Measurements from ENCODE around the gene PLK5.

PLK5 gene

DNA sequence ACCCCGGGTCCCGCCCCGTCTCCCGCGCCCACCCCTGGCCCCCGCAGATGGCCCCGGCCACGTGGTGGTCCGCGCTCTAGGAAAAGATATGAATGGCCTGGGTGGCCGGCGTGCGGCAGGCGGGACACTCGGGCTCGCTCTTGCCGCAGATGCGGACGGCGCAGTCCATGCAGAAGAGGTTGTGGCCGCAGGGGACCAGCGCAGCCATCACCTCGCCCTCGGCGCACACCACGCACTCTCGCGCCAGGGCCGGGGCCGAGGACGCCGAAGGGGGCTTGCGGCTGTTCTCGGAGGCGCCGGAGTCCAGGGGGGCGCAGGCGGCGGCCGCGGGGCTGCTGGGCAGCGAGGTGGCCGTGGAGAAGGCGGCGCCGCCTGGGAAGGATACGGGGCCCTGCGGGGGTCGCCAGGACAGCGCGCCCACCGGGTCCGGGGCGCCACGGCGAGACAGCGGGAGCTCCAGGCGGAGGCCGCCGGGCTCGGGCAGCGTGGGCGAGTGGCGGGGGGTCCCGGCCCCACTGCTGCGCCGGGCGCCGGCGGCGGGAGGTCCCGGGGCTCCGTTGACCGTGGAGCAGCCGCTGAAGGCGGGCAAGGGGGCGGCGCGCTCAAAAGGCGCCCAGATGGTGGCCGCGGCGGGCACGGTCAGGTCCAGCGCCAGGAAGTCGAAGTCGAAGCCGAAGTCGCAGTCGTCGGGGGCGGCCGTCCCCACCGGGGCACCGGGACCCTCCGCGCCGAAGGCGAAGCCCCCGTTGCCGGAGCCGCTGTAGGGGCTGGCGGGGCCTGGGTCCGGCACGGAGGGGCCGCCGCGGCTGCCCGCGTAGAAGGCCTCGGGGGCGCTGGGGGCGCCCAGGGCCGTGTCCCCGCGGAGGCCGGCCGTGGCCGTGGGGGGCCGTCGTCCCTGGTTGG, 31.9 kb downstream of the PLK5 start:
- no peak for DNase-seq (ENCODE audit: low read depth)

DNA sequence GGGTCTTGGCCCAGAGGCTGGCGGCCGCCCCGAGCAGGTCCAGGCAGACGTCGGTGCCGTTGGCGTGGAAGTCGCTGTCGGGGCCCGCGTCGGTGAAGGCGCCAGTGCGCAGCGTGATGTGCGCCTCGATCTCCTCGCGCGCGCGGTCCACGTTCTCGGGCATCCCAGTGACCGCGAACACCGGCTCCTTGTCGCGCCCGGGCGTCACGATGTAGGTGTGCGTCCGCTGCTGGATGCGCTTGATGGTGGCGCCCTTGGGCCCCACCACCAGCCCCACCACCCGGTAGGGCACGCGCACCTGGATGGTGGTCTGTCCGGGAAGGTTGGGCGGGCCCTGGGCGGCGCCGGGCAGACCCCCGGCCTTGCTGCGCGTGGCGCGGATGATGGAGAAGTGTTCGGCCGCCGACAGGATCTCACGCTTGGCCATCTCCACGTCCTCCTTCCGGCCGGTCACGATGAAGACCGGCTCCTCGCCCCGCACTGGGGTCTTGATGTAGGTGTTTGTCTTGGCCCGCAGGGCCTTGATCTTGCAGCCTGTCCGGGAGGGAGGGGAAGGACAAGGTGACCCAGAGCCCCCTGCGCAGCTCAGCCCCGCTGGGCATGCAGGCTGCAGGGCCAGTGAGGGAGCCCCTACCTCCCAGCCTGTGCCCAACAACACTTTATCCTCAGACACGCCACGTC, 32.7 kb downstream of the PLK5 start:
- DNase-seq (ENCODE audit: low read depth), result no peak

DNA sequence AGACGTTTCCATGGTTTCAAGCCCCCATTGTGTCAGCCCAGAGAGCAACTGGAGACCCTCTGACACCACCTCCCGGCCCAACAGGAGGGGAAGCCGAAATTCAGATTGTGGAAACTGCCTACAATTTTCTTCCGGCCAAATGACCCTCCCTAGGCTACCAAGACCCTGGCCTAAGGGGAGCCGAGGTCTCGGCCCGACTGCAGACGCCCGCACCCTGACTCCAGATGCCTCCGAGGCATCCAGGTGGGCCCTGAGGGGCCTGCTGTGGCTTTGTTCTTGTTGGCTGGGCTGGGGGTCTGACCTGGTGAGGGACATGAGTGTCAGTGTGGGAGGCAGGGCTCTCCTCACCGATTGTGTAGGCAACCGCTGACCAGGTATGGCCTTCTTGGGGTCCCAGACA, 34.7 kb downstream of the PLK5 start:
- no peak for DNase-seq (ENCODE audit: low read depth)

DNA sequence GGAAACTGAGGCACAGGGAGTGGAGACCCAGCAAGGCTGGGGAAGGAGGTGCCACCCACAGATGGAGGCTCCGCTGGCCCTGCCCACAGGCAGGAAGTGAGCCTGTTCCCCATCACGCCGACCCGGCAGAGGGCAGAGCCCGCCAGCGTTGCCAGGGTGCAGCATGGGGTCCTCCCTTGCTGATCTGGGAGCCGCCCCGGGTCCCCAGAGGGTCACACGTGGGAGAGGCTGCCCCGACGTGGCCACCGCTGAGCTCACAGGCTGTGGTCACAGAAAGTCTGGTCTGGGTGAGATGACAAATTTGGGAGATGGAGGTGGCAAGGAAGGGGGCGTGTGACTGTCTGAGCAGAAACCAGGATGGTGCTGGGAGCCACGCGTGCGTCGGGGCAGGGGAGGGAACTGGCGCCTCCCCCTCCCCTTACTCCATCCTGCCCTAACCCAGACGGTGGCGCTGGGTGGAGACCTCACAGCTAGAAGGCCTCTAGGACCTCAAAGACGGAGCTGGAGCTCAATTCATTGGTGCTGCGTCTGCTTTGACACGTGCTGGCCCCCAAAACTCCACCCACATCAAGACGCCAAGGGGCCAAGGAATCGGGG, 36.5 kb downstream of the PLK5 start:
- no peak for DNase-seq (ENCODE audit: low read depth)

DNA sequence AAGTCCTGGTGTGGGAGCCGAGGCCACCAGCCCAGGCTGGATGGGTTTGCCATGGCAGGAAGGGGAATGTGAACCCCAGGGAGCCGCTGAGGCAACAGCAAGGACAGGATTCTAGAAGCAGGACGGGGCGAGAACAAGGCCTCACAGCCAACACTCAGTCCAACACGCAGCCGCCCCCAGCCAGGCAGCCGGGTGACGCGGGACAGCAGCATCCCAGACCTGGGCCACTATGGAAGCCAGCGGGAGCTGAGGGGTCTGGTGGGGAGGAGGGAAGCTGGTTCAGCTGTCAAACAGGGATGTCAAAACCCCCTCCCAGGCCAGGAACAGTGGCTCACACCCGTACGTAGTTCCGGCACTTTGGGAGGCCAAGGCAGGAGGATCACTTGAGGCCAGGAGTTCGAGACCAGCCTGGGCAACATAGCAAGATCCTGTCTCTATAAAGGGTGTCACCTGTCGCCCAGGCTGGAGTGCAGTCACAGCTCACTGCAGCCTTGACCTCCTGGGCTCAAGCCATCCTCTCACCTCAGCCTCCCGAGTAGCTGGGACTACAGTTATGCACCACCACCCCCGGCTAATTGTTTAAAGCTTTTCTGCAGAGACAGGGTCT, 37.5 kb downstream of the PLK5 start:
- DNase-seq (ENCODE audit: low read depth), result no peak

DNA sequence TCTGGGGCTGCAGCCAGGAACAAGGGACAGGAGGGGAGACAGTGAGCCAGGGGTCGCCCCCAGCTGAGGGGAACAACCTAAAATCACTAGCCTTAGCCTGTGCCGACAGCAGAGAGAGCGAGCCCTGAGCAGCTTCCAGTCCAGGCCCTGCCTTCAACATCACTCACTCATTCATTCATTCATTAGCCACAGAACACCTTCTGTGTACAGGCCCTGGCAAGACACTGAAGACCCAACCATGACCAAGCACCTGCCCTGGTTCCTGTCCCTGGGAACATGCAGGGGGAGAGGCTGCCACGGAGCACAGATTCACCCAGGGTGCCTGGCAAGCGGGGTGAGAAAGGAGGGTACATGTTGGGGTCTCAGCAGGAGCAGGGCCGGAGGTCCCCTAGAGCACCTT, 39.4 kb downstream of the PLK5 start:
- DNase-seq (ENCODE audit: low read depth), result no peak

DNA sequence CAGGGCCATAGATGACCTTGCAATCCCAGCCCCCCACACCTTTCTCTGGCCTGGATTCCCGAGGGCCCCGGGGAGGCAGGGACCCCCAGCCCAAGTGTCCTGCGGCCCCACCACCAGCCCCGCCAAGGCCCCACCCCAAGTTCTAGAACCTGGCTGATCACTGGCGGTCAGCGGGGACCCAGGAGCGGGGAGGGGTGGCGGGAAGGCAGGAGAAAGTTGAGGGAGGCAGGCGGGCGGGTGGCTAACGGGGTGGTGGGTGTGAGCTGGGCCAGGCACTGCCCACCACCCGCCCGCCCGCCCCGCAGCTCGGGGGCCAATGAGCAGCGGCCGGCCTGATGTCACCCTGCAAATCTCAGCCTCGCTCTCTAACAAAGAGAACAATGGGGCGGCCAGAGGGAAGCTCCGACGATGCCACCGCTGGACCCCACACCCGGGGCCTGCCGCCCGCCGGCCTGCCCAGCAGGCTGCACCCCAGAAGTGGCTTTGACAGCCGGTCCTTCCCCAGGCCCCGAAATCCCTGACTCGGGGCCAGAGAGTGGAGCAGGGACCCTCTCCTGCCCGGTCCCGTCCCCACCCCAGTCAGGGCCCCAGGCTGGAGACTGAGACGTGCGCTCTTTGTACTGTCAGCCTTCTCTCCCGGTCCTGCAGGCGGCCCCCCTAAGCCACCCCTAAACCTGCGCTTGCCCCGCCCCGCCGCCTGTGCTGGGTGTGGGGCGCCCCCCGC, 42.7 kb downstream of the PLK5 start:
- no peak for DNase-seq (ENCODE audit: low read depth)

DNA sequence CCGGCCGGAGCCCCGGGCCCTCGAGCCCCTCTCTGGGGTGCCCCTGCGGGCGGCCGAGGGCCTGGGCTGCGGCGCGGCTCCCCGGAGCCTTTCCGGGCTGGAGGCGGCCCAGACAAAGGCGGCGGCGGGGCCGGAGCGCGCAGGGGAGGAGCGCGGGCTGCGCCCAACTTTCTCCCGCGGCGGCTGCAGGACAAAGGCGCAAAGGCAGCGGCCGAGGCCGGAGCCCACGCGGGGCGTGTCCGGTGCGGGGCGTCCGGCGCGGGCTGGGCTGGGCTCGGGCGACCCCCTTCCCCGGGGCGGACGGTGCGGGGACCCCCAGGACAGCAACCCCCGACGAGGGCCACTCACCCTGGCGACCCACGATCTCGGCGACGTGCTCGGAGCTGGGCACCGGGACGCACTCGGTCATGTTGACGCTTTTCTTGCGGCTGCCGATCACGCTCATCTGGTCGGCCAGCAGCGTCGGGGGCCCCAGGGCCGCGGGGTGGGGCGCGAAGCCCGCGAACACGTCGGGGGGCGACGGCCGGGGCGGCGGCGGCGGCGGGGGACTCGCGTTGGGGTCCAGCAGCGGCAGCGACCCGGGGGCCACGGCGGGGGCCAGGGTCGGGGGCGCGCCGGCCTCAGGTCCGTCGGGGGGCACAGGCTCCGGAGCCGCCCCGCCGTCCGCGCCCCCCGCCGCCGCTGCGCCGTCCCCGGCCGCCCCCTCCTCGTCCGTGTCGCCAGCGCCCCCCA, 43.4 kb downstream of the PLK5 start:
- DNase-seq (ENCODE audit: low read depth), result no peak

DNA sequence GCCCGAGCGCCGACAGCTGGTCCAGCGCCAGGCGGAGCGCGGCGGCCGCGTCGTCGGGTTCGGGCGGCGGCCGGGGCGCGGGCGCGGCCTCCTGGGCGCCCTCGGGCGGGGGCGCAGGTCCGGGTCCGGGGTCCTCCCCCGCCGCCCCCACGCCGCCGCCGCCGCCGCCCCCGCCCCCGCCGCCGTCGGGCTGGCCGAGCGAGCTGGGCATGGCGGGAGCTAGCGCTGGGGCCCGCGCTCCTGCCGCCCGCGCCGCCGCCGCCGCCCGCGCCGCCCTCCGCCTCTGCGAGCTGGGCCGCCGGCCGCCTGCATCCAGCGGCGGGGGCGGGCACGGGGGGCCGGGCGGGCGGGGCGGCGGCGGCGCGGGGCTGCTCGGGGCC, 44.0 kb downstream of the PLK5 start:
- no peak for DNase-seq (ENCODE audit: low read depth)

DNA sequence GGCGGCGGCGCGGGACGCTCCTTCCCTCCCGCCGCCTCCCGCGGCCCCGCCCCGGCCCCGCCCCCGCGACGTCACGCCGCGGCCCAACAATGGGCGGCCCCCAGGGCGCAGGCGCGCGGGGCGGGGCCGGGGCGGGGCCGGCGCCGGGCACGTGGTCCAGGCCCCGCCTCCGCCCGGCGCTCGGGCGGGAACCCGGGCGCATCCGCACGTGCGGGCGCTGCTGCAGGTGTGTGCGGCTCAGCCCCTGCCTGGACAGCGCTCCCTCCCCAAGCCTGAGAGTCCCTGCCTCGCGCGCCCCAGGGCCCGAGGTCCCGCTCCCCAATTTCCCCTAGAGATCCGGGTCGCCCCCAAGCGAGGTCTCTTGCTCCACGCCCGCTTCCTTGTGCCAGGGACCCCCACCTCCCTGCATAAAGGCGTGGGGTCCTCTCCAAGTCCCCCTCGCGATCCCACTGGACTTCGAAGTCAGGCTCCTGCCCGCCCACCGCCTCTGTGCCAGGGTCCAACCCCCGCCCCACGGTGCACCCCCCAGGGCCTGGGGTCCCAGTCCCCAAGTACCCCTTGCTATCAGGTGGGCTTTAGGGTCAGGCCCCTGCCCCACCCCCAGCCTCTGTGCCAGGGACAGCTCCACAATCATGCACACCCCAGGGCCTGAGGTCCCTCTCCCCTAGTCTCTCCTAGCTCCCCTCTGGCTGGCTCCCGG, 44.6 kb downstream of the PLK5 start, which contains the start of gene MEX3D:
TSS of gene MEX3D (minus strand) at position 6 of the 700 bp plus-strand sequence. CDS start 267 bp downstream, outside the sequence.
- peak; percentile 71 for DNase-seq (ENCODE audit: low read depth)

DNA sequence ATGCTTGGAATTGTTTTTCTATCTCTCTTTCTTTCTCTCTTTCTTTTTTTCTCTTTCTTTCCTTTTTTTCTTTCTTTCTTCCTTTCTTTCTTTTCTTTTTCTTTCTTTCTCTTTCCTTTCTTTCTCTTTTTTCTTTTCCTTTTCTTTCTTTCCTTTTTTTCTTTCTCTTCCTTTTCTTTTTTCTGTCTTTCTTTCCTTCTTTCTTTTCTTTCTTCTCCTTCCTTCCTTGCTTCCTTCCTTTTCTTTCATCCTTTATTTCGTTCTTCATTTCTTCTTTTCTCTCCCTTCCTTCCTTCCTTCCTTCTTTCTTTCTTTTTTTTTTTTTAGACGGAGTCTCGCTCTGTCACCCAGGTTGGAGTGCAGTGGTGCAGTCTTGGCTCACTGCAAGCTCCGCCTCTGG, 46.1 kb downstream of the PLK5 start:
- DNase-seq (ENCODE audit: low read depth), result no peak

DNA sequence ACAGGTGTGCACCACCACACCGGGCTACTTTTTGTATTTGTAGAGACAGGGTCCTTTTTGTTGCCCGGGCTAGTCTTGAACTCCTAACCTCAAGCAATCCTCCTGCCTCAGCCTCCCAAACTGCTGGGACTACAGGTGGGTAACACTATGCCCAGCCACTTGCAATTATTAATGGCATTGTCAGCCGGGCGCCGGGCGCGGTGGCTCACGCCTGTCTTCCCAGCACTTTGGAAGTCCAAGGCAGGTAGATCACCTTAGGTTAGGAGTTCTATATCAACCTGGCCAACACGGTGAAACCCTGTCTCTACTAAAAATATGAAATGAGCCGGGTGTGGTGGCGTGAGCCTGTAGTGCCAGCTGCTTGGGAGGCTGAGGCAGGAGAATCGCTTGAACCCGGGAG, 47.0 kb downstream of the PLK5 start:
- no peak for DNase-seq (ENCODE audit: low read depth)

DNA sequence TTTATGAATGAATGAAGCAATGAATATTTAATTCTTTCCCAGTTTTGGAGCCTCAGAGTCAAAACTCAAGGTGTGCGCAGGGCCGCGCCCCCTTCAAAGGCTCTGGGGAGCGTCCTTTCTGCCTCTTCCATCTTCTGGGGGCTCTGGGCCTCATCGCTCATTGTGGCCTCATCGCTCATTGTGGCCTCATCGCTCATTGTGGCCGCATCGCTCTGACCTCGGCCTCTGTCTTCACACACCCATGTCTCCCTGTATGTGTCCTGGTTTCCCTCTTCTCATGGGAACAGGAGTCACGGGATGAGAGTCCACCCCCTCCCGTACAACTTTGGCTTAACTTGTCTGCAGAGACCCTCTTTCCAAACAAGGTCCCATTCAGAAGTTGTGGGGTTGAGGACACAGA, 47.5 kb downstream of the PLK5 start:
- no peak for DNase-seq (ENCODE audit: low read depth)

DNA sequence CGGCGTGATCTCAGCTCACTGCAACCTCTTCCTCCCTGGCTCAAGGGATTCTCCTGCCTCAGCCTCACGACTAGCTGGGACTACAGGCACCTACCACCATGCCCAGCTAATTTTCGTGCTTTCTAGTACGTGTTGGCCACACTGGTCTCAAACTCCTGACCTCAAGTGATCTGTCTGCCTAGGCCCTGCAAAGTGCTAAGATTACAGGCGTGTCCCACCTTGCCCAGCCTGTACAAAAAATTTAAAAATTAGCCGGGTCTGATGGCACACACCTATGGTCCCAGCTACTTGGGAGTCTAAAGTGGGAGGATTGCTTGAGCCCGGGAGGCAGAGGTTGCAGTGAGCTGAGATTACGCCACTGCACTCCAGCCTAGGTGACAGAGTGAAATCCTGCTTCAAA, 48.9 kb downstream of the PLK5 start:
- no peak for DNase-seq (ENCODE audit: low read depth)

DNA sequence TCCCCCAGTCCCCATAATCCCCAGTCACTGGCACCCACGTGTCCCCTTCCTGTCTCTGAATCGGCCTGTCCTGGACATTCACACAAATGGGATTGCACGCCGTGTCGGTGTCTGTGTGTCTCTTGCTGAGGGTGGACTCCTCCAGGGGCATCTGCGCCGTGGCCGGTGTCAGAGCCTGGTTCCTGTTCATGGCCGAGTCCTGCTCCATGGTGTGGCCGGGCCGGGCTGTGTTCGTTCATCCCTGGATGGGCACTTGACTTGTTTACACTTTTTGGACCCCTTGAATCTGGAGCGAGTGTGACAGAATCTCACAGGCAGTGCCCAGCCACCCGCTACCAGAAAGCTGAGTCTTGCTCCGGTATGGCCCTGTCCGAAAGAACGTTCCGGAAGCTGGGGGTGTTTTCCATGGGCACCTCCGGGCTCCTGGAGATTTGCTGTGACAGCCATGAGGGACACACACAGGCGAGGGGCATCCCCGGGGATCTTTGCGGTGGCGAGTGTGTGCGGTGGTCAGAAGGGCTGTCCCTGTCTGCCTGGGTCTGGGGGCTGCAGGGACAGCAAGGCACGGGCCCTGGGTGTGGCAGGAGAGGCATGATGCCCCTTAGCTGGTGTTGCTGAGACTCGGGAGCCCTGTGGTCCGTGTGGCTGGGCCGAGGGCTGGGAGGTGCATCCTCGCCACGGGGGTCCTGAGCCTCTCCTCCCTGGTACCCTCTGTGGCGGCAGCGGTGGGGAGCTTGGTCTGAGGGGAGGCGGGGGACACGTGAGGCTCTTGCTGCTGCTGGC, 50.7 kb downstream of the PLK5 start:
- DNase-seq (ENCODE audit: low read depth), result no peak

DNA sequence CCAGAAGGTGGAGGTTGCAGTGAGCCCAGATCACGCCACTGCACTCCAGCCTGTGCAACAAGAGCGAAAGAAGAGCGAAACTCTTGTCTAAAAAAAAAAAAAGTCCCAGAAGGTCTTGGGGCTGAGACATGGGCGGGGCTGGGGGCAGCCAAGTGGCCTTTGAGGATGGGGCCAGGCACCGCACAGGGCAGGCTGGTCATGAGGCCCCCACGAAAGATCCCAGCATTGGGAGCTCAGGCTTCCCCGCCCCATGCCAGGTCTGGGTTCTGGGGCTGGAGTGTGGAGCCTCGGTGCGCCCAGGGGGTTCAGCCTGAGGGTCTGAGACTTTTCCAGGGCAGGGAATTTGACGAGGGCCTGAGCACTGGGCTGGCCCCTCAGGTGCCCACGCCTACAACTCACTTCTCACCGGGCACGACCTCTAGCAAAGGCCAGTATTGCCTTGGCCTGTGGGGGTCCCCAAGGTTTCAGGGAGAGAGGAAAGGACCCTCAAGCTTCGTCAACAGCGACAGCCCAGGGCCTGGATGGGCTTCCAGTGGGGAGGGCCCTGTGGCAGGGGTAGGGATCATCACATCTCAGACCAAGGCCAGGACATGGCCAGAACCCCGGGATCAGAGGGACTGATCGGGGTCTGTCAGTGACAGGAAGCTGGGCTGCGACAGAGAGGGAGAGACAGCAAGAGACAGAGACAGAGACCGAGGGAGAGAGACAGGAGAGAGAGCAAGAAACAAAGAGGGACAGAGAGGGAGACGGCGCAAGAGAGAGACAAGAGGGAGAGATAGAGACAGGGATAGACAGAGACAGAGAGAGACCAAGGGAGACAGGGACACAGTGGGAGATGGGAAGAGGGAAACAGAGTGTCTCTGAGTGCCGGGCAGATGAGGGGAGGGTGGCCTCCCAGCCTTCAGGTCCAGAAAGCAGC, 51.7 kb downstream of the PLK5 start:
- no peak for DNase-seq (ENCODE audit: low read depth)

DNA sequence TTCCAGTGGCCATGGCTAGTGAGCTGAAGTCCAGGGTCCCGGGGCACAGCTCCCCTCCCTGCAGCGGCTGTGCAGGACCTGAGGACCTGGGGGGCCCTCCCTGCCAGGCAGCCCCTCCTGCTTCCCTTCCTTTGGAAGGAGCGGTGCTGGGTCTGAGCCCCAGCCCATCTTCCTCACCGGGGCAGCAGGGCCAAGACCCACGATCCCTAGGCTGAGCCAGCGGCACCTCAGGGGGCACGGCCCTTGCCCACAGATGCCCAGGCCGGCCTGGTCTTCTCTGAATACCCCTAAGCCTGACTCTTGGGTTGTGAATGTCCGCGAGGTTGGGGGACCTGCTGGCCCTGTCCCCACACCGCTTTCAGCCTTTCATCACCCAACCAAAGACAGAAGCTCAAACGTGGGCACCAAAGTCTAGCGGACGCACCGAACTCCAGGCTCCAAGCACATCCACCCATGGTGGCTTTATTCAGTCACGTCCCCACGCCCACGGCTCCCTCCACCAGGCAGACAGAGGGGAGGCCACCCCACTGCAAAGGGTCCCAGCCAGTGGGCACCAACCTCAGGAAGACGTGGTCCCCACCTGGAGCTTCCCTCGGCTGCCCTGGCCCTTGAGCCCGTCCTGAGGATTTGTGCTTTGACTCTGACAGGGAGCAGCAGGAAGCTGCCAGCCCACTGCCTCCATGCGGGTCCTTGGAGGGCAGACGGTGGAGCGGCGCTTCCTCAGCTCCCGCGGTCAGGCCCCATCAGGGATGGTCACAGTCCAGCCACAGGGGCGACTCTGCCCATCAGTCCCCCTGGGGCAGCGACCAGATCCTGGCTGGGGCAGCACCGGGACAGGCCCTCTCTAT, 52.6 kb downstream of the PLK5 start:
- no peak for DNase-seq (ENCODE audit: low read depth)
